ENCODE measurements around the gene MAPKAP1. TPM values are rescaled to one million over a fixed set of nuclear protein-coding genes. Genes with fewer than 3 reads are reported as not detected.

Gene MAPKAP1
- total RNA-seq, 1 donor from 2014 or later: 63.4 TPM

- no peak for DNase-seq (ENCODE audit: low spot score)
Measured at GRCh38 chr9:125564631-125565030, 142.4 kb downstream of the MAPKAP1 start.

DNA sequence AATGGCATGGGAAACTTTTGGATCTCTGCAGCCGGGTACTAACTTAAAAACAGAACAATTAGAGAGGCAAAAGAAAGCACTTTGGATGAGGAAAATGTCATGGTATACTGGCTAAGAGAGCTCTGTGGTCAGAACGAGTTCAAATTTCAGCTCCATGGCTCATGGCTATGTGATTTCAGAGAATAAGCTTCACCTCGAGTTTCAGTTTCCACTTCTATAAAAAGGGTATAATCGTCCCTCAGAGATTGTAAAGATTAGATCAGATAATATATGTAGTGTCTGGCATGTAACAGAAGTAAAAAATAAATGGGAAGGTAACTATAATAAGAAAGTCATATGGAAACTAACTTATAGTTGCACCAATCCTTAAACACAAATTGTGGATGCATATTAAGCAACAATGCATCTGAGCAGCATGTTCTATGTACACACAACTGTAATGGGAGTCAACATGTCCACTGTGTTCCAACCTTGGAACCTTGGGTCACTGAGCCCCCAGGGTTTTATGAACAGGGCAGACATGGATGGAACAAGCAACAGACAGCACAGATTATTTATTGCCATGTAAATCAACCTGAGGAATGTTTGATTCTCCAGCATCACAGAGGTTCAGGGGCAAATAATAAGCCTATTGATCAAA is 145.4 kb downstream of the MAPKAP1 start:
- DNase-seq (ENCODE audit: low spot score): no peak

DNA sequence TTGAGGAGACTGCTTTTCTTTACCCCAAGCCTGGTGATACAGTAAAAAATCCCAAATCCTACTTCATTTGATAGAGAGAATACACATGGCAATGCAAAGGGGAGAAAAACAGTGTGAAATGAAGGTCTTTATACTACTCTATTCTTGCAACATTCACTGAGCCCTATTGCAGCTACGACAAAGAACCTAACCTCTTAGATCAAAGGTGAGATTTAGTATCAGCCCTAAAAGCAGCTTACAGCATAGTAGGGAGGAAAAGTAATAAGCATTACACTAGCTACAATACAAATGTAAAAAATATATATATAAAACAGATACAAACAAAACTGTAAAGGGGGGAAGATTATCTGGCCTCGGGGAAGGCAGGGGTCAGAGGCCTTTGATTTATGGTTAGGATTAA is 147.1 kb downstream of the MAPKAP1 start:
- DNase-seq (ENCODE audit: low spot score): no peak

DNA sequence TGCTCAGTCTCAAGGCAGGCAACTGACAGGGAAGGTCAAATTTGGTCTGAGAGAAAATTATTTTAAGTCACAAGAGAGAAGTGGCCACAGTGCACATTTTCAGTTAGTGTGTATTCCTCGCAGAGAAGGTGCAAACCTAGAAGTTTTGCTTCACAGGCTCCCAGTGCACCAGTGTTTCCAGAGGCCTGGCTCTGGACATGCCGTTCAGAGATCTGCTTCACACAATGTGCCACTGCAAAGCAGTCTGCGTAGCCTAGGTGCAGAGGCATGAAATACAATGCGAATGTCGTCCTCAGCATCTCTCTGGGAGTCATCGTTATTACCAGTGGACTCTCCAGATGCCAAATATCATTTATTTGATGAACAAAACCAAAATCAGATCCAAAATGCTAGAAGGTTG is 147.8 kb downstream of the MAPKAP1 start:
- DNase-seq (ENCODE audit: low spot score): no peak

- peak; percentile 68 for DNase-seq (ENCODE audit: low spot score)
Measured at GRCh38 chr9:125558453-125559092, 148.4 kb downstream of the MAPKAP1 start.

GRCh38 chr9:125556046-125556721 is 150.8 kb downstream of the MAPKAP1 start:
- no peak for DNase-seq (ENCODE audit: low spot score)

GRCh38 chr9:125554726-125555125 is 152.3 kb downstream of the MAPKAP1 start:
- DNase-seq (ENCODE audit: low spot score): no peak

GRCh38 chr9:125551781-125552180 is 155.2 kb downstream of the MAPKAP1 start:
- DNase-seq (ENCODE audit: low spot score): no peak

DNA sequence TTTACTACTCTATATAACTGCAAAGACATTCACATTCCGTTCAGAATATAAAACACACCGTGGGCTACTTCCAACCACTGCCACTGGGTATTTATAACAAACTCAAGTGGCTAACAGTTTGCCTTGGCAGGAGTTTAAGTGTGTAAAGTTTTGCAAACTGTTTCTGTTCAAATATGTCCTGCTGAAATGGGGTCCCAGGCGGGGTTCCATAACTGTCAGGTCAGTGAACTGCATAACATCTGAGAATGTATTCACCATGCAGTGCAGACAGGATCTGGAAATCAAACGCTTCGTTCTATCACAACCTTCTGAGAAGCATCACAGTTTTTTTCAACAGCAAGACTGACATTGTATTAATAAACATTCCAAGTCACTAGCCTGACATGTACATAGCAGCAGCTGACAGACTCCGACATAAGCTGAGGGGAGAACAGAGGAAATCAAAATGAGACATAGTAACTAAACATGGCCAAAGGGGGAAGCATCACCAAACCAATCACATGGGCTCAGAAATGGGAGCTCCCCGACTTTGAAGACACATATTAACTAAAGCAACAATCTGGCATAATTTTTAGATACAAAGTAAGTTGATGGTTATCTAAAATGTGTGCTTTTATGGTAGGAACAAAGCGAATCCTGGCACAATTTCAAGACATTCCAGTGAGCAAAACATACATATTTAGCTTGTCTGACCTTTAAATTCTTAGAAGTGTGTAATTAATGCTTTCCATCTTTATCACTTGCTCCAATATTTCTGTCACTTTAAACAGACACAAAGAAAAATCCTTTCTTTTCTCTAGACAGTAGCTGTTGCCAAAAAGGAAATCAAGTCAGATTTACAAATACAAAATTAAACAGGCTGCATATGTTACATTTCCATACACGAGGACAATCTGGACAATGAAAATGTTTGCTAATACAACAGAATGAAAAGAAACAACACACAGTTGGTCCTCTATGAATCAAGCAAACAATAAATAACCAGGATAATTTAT is 156.8 kb downstream of the MAPKAP1 start:
- DNase-seq (ENCODE audit: low spot score): no peak

DNA sequence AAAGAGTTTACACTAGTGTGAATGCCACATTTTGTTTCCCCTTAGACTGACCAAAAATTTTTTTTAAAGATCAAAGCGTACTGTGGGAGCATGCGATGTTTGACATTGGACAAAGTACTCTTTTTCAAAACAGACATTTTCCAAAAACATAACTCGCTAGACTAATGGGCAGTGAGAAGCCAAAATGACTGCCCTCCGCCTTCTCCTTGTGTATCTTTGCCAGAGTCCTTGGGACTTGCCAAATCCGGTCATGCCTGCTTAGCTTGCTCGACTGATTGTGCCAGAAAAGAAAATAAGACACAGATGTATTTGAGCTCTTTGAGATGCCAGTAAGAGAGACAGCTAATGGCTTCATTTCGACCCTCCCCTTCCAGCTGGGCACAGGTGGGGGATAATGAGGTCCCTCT is 157.5 kb downstream of the MAPKAP1 start:
- DNase-seq (ENCODE audit: low spot score): no peak

- no peak for DNase-seq (ENCODE audit: low spot score)
Measured at GRCh38 chr9:125549039-125549438, 158.0 kb downstream of the MAPKAP1 start.

DNA sequence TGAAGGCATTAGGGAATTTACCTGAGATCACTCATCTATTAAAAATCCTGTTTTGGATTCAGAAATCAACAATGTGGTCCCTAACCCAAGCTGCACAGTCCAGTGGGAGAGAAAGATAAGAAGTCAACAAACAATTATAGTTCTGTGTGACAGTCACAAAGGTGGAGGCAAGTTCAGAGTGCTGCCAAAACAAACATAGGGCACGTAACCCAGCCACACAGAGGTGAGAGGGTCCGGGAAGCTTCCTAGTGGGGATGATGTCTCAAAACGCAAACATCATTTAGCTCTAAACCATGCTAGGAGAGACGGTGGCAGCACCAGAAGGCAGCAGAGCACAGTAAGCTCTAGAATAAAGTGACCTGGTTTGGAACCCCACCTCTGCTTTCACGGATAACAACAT is 158.9 kb downstream of the MAPKAP1 start:
- no peak for DNase-seq (ENCODE audit: low spot score)

DNA sequence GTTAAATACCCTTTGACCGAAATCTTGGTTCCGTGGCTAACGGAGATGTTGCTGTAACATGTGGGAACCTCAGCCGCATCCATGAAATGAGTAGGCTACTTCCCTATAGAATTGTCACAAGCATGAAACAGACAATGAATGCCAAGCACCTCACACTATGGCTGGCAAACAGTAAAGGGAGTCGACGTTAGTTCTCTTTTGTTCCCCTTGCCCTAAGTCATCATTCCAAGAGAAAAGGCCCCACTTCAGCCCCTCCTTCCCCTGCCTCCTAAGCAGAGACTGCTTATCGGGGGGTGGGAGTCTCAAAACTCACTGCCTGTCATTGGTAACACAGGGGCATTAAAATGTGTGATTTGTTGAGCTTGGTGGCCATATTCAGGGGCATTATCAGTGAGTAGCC is 159.6 kb downstream of the MAPKAP1 start:
- DNase-seq (ENCODE audit: low spot score): no peak

- no peak for DNase-seq (ENCODE audit: low spot score)
Measured at GRCh38 chr9:125545845-125546244, 161.2 kb downstream of the MAPKAP1 start.

DNA sequence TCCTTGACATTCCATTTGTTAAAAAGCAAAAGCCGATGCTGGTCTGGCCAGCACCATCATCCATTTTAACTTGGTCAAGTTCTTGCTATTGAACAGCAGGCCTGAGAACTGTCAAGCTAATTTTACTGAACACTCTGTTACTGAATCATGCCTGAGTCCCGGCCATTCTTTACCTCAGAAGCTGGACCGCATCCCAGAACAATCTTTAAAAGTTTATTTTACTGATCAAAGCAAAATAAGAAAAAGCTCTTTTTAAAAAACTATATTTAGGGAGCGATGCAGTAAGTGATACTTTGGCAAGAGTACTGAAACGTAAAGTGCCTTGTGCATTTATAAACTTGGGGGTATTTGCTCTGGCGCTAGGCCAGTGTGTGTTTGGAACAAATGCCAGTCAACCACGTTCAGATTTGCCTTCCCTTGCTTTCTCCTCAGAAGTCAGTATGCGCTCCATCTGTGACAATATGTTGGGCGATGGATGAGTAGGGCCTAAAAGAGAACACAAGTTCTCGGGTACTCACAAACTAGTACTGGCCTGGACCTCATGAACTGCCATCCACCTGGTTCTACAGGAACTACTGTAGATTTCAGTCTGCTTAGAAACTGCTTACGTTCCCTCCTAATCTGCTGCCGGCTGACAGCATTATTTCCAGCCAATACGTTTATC is 161.9 kb downstream of the MAPKAP1 start:
- DNase-seq (ENCODE audit: low spot score): no peak

- DNase-seq (ENCODE audit: low spot score): no peak
Measured at GRCh38 chr9:125544484-125544883, 162.5 kb downstream of the MAPKAP1 start.

- no peak for DNase-seq (ENCODE audit: low spot score)
Measured at GRCh38 chr9:125541840-125542243, 165.2 kb downstream of the MAPKAP1 start.

DNA sequence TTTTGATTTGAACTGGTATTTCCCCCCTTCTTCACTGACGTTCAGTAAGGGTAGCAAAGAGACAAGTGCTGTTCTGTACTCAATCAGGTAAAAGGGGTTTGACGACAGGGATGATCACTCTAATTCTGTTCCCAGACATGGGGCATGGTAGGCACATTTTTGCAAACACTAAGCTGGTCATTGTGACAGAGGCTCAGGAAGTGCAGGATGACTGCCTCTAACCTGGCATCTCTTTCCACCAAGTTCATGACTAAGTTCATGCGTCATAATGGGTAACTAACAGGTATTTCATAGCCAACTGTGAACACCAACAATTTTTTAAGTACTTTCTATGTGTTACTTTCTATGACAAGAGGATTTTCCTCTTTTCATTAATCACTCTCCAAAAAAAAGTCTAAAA is 166.5 kb downstream of the MAPKAP1 start:
- DNase-seq (ENCODE audit: low spot score): no peak

DNA sequence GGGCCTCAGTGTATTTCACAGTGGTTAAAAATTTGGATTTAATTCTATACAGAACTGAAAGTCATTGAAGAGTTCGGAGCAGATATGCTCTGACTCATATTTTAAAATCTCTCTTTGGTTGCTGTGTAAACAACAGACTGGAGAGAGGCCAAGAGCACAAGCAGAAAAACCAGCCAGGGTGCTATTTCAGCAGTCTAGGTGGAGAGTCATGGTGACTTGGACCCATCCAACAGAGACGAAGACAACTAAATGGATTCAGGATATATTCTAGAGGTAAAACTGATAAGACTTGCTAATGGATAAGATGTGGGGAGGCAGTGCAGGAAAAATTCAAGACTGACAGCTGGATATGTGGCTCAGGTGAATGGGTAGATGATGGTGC is 168.9 kb downstream of the MAPKAP1 start:
- DNase-seq (ENCODE audit: low spot score): peak; percentile 78

DNA sequence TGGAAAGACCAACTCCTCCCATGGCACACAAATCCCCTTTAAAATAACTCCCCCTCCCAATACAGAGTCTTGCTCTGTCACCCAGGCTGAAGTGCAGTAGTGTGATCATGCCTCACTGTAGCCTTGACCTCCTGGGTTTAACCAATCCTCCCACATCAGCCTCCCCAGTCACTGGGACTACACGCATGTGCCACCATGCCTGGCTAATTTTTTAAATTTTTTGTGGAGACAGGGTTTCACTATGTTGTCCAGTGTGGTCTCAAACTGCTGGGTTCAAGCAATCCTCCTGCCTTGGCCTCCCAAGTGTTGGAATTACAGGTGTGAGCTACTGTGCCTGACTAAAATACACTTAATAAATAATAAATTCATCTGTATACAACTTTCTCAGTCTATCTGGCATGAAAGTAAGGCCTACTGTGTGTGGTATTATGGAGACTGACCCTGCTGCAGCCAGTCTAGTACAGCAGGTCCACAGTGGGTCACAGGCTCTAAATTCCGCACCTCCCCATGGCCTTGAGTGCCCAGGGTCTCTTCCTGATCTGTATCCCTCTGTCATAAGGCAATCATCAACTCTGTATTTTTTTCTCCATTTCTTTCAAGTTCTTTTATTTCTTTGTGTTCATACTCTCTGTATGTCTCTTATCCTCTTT is 169.4 kb downstream of the MAPKAP1 start:
- DNase-seq (ENCODE audit: low spot score): no peak

DNA sequence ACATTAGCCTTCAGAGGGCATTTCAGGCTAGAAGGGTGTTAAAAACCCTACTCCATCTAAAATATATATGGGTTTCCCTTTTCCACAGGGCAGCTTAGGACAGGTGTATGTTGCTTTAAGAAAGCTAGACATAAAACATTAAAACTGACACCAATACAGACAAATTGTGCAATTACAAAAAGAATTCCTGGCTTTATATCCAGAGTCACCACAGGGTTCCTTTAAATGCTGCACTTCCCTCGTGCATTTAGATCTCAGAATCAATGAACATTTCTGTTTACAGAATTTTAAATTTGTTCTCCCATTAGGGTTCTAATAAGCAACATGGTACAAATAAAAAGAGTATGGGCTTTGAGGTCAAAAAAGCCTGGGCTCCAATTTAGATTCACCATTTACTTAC is 170.2 kb downstream of the MAPKAP1 start:
- DNase-seq (ENCODE audit: low spot score): no peak
